Measurements from ENCODE around the gene ERC1. TPM values are rescaled to one million over a fixed set of nuclear protein-coding genes. Genes with fewer than 3 reads are reported as not detected.

The ERC1 gene
- total RNA-seq, 1 experiment from 2014 or later: 39.4 TPM

- CTCF ChIA-PET: interaction anchor here (1.0 kb wide), 1 partner anchor 585 kb away, joined by 4 read pairs; the partner anchor contains the start of gene RAD52
- Mint-ChIP-seq H3K27me3 (ENCODE audit: unreplicated experiment) (peaks cover 71% of the 10 kb centered on the region), H3K4me1 (ENCODE audit: low read depth, unreplicated experiment) (peaks cover 12% of the 10 kb centered on the region), H3K4me3 (ENCODE audit: low read depth, unreplicated experiment) (no peak overlapping the region), H3K36me3 (ENCODE audit: insufficient read depth, unreplicated experiment) (no peaks in the 10 kb centered on the region), H3K27ac (ENCODE audit: unreplicated experiment) (no peak overlapping the region), H3K9me3 (ENCODE audit: low read depth, unreplicated experiment) (no peaks in the 10 kb centered on the region)
- no peak for DNase-seq
- no TSS peak for BruUV-seq (replicated peaks)
- TF ChIP-seq CTCF (IDR thresholded peaks at IDR 0.05; ENCODE audit: unreplicated experiment): no peak
- intact Hi-C loops (cut with micrococcal nuclease; ENCODE audit: unreplicated experiment): no loop called here
These were observed 543.7 kb downstream of the ERC1 start for GRCh38 chr12:1534748-1535147.

DNA sequence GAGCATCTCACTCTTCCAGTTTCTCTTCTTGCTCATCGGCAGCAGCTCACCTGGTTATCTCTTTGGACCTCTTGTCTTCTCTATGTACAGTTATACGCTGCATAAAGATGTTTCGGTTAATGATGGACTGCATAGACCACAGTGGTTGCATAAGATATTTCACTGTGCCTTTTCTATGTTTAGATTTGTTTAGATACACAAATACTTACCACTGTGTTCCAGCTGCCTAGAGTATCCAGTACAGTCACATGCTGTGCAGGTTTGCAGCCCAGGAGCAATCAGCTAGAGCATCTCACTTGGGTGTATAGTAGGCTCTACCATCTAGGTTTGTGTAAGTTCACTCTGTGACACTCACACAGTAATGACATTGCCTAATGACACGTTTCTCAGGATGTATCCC is 545.8 kb downstream of the ERC1 start:
- no peak for DNase-seq
- BruUV-seq (replicated peaks): no TSS peak
- no peaks in the 10 kb centered on the region for H3K36me3 Mint-ChIP-seq (ENCODE audit: insufficient read depth, unreplicated experiment)
- intact Hi-C loops (cut with micrococcal nuclease; ENCODE audit: unreplicated experiment): no loop called here
- CTCF ChIA-PET: no interaction called here
- peaks cover 25% of the 10 kb centered on the region for H3K4me1 Mint-ChIP-seq (ENCODE audit: low read depth, unreplicated experiment)
- TF ChIP-seq CTCF (IDR thresholded peaks at IDR 0.05; ENCODE audit: unreplicated experiment): no peak
- H3K27ac Mint-ChIP-seq (ENCODE audit: unreplicated experiment): no peak overlapping the region
- H3K9me3 Mint-ChIP-seq (ENCODE audit: low read depth, unreplicated experiment): no peaks in the 10 kb centered on the region
- H3K27me3 Mint-ChIP-seq (ENCODE audit: unreplicated experiment): peaks cover 61% of the 10 kb centered on the region
- H3K4me3 Mint-ChIP-seq (ENCODE audit: low read depth, unreplicated experiment): no peak overlapping the region

DNA sequence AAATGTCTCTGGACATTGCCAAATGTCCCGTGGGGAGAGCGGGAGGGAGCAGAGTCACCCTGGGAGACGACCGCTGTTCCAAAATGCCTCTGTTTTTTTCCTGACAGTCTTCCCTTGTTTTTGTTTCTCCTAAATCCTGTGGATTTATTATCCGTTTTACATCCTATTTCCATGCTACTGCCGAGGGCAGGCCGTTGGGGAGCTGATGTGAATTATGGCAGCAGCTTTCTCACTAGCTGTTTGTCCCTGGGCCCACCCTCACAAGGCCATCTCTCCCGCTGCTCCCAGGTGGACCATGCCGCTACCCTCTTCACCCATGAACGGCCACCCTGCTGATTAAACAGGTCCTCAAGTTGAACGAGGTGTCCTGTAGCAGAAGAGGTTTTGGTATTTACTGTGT is 548.1 kb downstream of the ERC1 start:
- Mint-ChIP-seq H3K27me3 (ENCODE audit: unreplicated experiment) (peaks cover 38% of the 10 kb centered on the region), H3K36me3 (ENCODE audit: insufficient read depth, unreplicated experiment) (no peaks in the 10 kb centered on the region), H3K27ac (ENCODE audit: unreplicated experiment) (no peak overlapping the region), H3K4me1 (ENCODE audit: low read depth, unreplicated experiment) (peaks cover 16% of the 10 kb centered on the region), H3K9me3 (ENCODE audit: low read depth, unreplicated experiment) (no peaks in the 10 kb centered on the region), H3K4me3 (ENCODE audit: low read depth, unreplicated experiment) (no peak overlapping the region)
- no peak for DNase-seq
- no TSS peak for BruUV-seq (replicated peaks)
- CTCF ChIA-PET: no interaction called here
- intact Hi-C loops (cut with micrococcal nuclease; ENCODE audit: unreplicated experiment): no loop called here
- TF ChIP-seq CTCF (IDR thresholded peaks at IDR 0.05; ENCODE audit: unreplicated experiment): no peak

DNA sequence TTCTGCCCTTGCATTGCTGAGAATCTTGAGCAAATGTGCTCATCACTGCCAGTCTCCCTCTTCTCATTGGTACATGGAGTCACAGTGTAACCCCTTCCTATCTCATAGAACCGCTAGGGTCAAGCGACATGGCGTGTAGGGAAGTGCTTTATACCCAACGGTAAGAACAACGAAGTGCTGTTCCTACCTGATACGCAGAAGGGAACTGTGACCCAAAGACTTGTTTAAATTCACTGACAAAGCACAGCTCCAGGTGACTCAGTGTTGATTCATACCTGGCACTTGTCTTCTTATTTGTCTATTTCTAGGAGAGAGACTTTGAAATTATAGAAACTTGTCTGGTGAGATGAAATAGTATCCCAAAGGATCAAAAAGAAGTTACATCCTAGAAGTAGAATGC is 549.7 kb downstream of the ERC1 start:
- CTCF ChIA-PET: interaction anchor here (0.5 to 1.5 kb wide), 2 partner anchors 82 to 423 kb away, joined by 3 to 7 read pairs; no protein-coding TSS in a partner anchor
- intact Hi-C loops (cut with micrococcal nuclease; ENCODE audit: unreplicated experiment): loop anchor here (10.0 kb wide), 1 partner anchor 196 kb away; no protein-coding TSS in a partner anchor
- H3K36me3 Mint-ChIP-seq (ENCODE audit: insufficient read depth, unreplicated experiment): no peaks in the 10 kb centered on the region
- no peaks in the 10 kb centered on the region for H3K9me3 Mint-ChIP-seq (ENCODE audit: low read depth, unreplicated experiment)
- H3K4me1 Mint-ChIP-seq (ENCODE audit: low read depth, unreplicated experiment): peaks cover 13% of the 10 kb centered on the region
- H3K27me3 Mint-ChIP-seq (ENCODE audit: unreplicated experiment): peaks cover 28% of the 10 kb centered on the region
- TF ChIP-seq CTCF (IDR thresholded peaks at IDR 0.05; ENCODE audit: unreplicated experiment): no peak
- peak; percentile 32 for DNase-seq
- no TSS peak for BruUV-seq (replicated peaks)
- no peak overlapping the region for H3K4me3 Mint-ChIP-seq (ENCODE audit: low read depth, unreplicated experiment)
- H3K27ac Mint-ChIP-seq (ENCODE audit: unreplicated experiment): no peak overlapping the region
